ENCODE results near the gene CDC73. TPM values are rescaled to one million over a fixed set of nuclear protein-coding genes. Genes with fewer than 3 reads are reported as not detected.
A peak's percentile ranks its signal among the peaks of the same experiment; 100 is the strongest.

The CDC73 gene
- total and polyA plus RNA-seq, 2 donors (not counting 3 experiments of a cell fraction or from before 2014, with no cell fraction given): 9.9 to 55.8 TPM

- Histone ChIP-seq H3K27me3 (ENCODE audit: control insufficient read depth in 2 of 2, insufficient read depth in 2 of 2, low read length in 2 of 2) (no peaks in the 10 kb centered on the region), H3K9ac (replicated peaks; ENCODE audit: extremely low read depth, insufficient read depth, low read length) (no peak overlapping the region), H3K27ac (ENCODE audit: insufficient read depth, low read depth, low read length) (no peak overlapping the region), H3K4me1 (ENCODE audit: control insufficient read depth, extremely low read depth, insufficient read depth, low read length) (no peaks in the 10 kb centered on the region), H3K36me3 (ENCODE audit: control insufficient read depth in 2 of 2, extremely low read depth in 1 of 2, insufficient read depth in 2 of 2, low read length in 2 of 2) (no peaks in the 10 kb centered on the region), H3K9me1 (replicated peaks; ENCODE audit: control insufficient read depth, extremely low read depth, insufficient read depth, low read length) (no peaks in the 10 kb centered on the region), H4K20me1 (replicated peaks; ENCODE audit: control insufficient read depth, extremely low read depth, insufficient read depth, low read length) (peaks cover 13% of the 10 kb centered on the region), H3K4me2 (ENCODE audit: insufficient read depth, low read length) (no peak overlapping the region), H2AFZ (ENCODE audit: low read depth, low read length) (no peak overlapping the region), H3K9me3 (replicated peaks; ENCODE audit: control insufficient read depth, insufficient read depth, low read length) (no peaks in the 10 kb centered on the region), H3K79me2 (ENCODE audit: control insufficient read depth, insufficient read depth, low read length) (peaks cover 36% of the 10 kb centered on the region), H3K4me3 (replicated peaks in 1 of 3; ENCODE audit: insufficient read depth in 1 of 3, low read depth in 1 of 3, low read length in 3 of 3) (no peak overlapping the region)
- CTCF ChIA-PET: interaction anchor here (1.6 kb wide), 1 partner anchor 11 kb away, joined by 4 read pairs; no protein-coding TSS in a partner anchor
- TF ChIP-seq GATA2 (IDR thresholded peaks at IDR 0.05; ENCODE audit: insufficient read depth, insufficient read length, low read depth, low read length): no peak
- TF ChIP-seq JUN (IDR thresholded peaks at IDR 0.05; ENCODE audit: borderline replicate concordance, insufficient read depth, insufficient read length, low read depth): no peak
- no peak for TF ChIP-seq POLR2AphosphoS5 (IDR thresholded peaks at IDR 0.05; ENCODE audit: insufficient read depth, low read depth, low read length)
- no peak for TF ChIP-seq FOS (IDR thresholded peaks at IDR 0.05; ENCODE audit: borderline replicate concordance, insufficient read depth, low read length)
- TF ChIP-seq EZH2 (IDR thresholded peaks at IDR 0.05; ENCODE audit: borderline replicate concordance, low read depth, low read length, severe bottlenecking): no peak
- TF ChIP-seq MAX (IDR thresholded peaks at IDR 0.05; ENCODE audit: insufficient read depth, insufficient read length): no peak
- no peak for TF ChIP-seq MYC (IDR thresholded peaks at IDR 0.05; ENCODE audit: low read depth, low read length)
- TF ChIP-seq CTCF (IDR thresholded peaks at IDR 0.05; ENCODE audit: extremely low read depth in 1 of 2, insufficient read depth in 1 of 2, low read depth in 1 of 2, low read length in 2 of 2): no peak
- TF ChIP-seq POLR2A (IDR thresholded peaks at IDR 0.05; ENCODE audit: low read depth, low read length): no peak
- dilution Hi-C loops (cut with MboI; ENCODE audit: extremely low pct_ligation_motif_present, low sequenced_read_pairs): no loop called here
- intact Hi-C loops (cut with micrococcal nuclease): no loop called here
- DNase-seq (ENCODE audit: low read depth, low spot score) (peak; percentile 17), FAIRE-seq (no peak)
- no TSS peak for BruUV-seq (replicated peaks)
- POLR2A ChIA-PET: no interaction called here
These were observed 57.3 kb downstream of the CDC73 start for GRCh38 chr1:193179094-193179493.
